GM19395 (cell line): ENCODE data around the gene ELFN2.

Source experiments
- ATAC-seq: cut with Tn5 transposase; IDR thresholded peaks from one replicate; pipeline ENCODE4 v1.9.1; 2021; ENCODE audit warnings: mild to moderate bottlenecking, moderate library complexity; ENCODE audit not compliant: unreplicated experiment

The ELFN2 gene

GRCh38 chr22:37428649-37429586 lies 1.6 kb upstream of the ELFN2 start:
- no peak for ATAC-seq

GRCh38 chr22:37427711-37428635 lies 694 bp upstream of the ELFN2 start:
- no peak for ATAC-seq

- ATAC-seq, result no peak
Observed at GRCh38 chr22:37426706-37427134, 559 bp downstream of the ELFN2 start.

GRCh38 chr22:37425800-37426705 lies 1.2 kb downstream of the ELFN2 start:
- no peak for ATAC-seq

GRCh38 chr22:37425369-37425768 lies 1.9 kb downstream of the ELFN2 start:
- ATAC-seq, result no peak

- ATAC-seq, result no peak
Observed at GRCh38 chr22:37423283-37423682, 4.0 kb downstream of the ELFN2 start.

- ATAC-seq, result no peak
Observed at GRCh38 chr22:37421468-37421877, 5.8 kb downstream of the ELFN2 start.

GRCh38 chr22:37420686-37421467 lies 6.4 kb downstream of the ELFN2 start:
- no peak for ATAC-seq

GRCh38 chr22:37419969-37420685 lies 7.2 kb downstream of the ELFN2 start:
- ATAC-seq, result no peak

- no peak for ATAC-seq
Observed at GRCh38 chr22:37419370-37419968, 7.8 kb downstream of the ELFN2 start.

- no peak for ATAC-seq
Observed at GRCh38 chr22:37418627-37419369, 8.5 kb downstream of the ELFN2 start.

- no peak for ATAC-seq
Observed at GRCh38 chr22:37417677-37418348, 9.5 kb downstream of the ELFN2 start.

- ATAC-seq, result no peak
Observed at GRCh38 chr22:37417264-37417663, 10.0 kb downstream of the ELFN2 start.

- no peak for ATAC-seq
Observed at GRCh38 chr22:37416827-37417226, 10.5 kb downstream of the ELFN2 start.

GRCh38 chr22:37416389-37416788 lies 10.9 kb downstream of the ELFN2 start:
- no peak for ATAC-seq

GRCh38 chr22:37415210-37415609 lies 12.1 kb downstream of the ELFN2 start:
- ATAC-seq, result no peak

GRCh38 chr22:37414288-37414687 lies 13.0 kb downstream of the ELFN2 start:
- ATAC-seq, result no peak
